HG02840 (cell line): ENCODE measurements around the gene C3orf20.

Experiments
- ATAC-seq: cut with Tn5 transposase; IDR thresholded peaks from one replicate; pipeline ENCODE4 v1.9.1; 2021; ENCODE audit warnings: mild to moderate bottlenecking, moderate library complexity, moderate number of reproducible peaks; ENCODE audit not compliant: unreplicated experiment, low FRiP score

Gene C3orf20

GRCh38 chr3:14789640-14790285, 114.8 kb downstream of the C3orf20 start:
- ATAC-seq = no peak

- no peak for ATAC-seq
Measured at GRCh38 chr3:14791343-14791945, 116.5 kb downstream of the C3orf20 start.

- ATAC-seq = no peak
Measured at GRCh38 chr3:14792691-14793121, 117.8 kb downstream of the C3orf20 start.

GRCh38 chr3:14793126-14793857, 118.4 kb downstream of the C3orf20 start:
- no peak for ATAC-seq

GRCh38 chr3:14793858-14794234, 118.9 kb downstream of the C3orf20 start:
- no peak for ATAC-seq

- no peak for ATAC-seq
Measured at GRCh38 chr3:14794435-14794834, 119.5 kb downstream of the C3orf20 start.

- no peak for ATAC-seq
Measured at GRCh38 chr3:14795996-14796395, 121.1 kb downstream of the C3orf20 start.

- ATAC-seq = no peak
Measured at GRCh38 chr3:14796403-14797077, 121.6 kb downstream of the C3orf20 start.

- ATAC-seq = no peak
Measured at GRCh38 chr3:14797731-14798130, 122.8 kb downstream of the C3orf20 start.

- no peak for ATAC-seq
Measured at GRCh38 chr3:14798231-14798630, 123.3 kb downstream of the C3orf20 start.

- no peak for ATAC-seq
Measured at GRCh38 chr3:14799146-14799545, 124.2 kb downstream of the C3orf20 start.

- ATAC-seq = no peak
Measured at GRCh38 chr3:14801031-14801430, 126.1 kb downstream of the C3orf20 start.

GRCh38 chr3:14801668-14802380, 126.9 kb downstream of the C3orf20 start:
- ATAC-seq = no peak

GRCh38 chr3:14802381-14802731, 127.4 kb downstream of the C3orf20 start:
- no peak for ATAC-seq

GRCh38 chr3:14803101-14803980, 128.4 kb downstream of the C3orf20 start:
- no peak for ATAC-seq

GRCh38 chr3:14803981-14804834, 129.3 kb downstream of the C3orf20 start:
- no peak for ATAC-seq

- ATAC-seq = no peak
Measured at GRCh38 chr3:14804835-14805780, 130.2 kb downstream of the C3orf20 start.
